ENCODE data around the gene PRR19.
A peak's percentile ranks its signal among the peaks of the same experiment; 100 is the strongest.
"Not testable (repeated sequence)": the region's sequence is repeated elsewhere in the genome, so short reads cannot be mapped to it uniquely, and the experiment has no call there.

Gene PRR19

GRCh38 chr19:42301646-42302203 lies at the start of gene PRR19:
Gene PRR19 (plus strand): TSS chr19:42302132. CDS start chr19:42309585, 7,453 bp downstream.
- DNase-seq, result peak; percentile 43

GRCh38 chr19:42252365-42253244 lies 49.3 kb upstream of the PRR19 start:
- Mint-ChIP-seq H3K9me3 (no peaks in the 10 kb centered on the region), H3K27ac (peak overlapping the region; percentile 97), H3K27me3 (peaks cover 5% of the 10 kb centered on the region), H3K4me3 (peak overlapping the region; percentile 96), H3K4me1 (peaks cover 33% of the 10 kb centered on the region), H3K36me3 (ENCODE audit: low read depth) (peaks cover 17% of the 10 kb centered on the region)
- ATAC-seq (no peak), DNase-seq (no peak)

More at GRCh38 chr19:42301646-42302203, at the start of gene PRR19:
- H3K4me1 Mint-ChIP-seq, result peaks cover 24% of the 10 kb centered on the region
- H3K27ac Mint-ChIP-seq, result peak within 1 kb of the TSS; percentile 84
- peak; percentile 11 for ATAC-seq
- H3K36me3 Mint-ChIP-seq (ENCODE audit: low read depth), result peaks cover 4% of the 10 kb centered on the region
- no peaks in the 10 kb centered on the region for H3K9me3 Mint-ChIP-seq
- no peaks in the 10 kb centered on the region for H3K27me3 Mint-ChIP-seq
- peak within 1 kb of the TSS; percentile 83 for H3K4me3 Mint-ChIP-seq

GRCh38 chr19:42253245-42254088 lies 48.5 kb upstream of the PRR19 start:
- ATAC-seq, result peak; percentile 6
- peaks cover 33% of the 10 kb centered on the region for H3K4me1 Mint-ChIP-seq
- H3K36me3 Mint-ChIP-seq (ENCODE audit: low read depth), result peaks cover 17% of the 10 kb centered on the region
- peaks cover 5% of the 10 kb centered on the region for H3K27me3 Mint-ChIP-seq
- H3K4me3 Mint-ChIP-seq, result peak overlapping the region; percentile 96
- peak overlapping the region; percentile 97 for H3K27ac Mint-ChIP-seq
- DNase-seq, result peak; percentile 64
- H3K9me3 Mint-ChIP-seq, result no peaks in the 10 kb centered on the region

GRCh38 chr19:42254089-42254849 lies 47.7 kb upstream of the PRR19 start:
- ATAC-seq (peak; percentile 23), DNase-seq (peak; percentile 78)
- peaks cover 31% of the 10 kb centered on the region for H3K4me1 Mint-ChIP-seq
- H3K36me3 Mint-ChIP-seq (ENCODE audit: low read depth), result peaks cover 17% of the 10 kb centered on the region
- H3K27me3 Mint-ChIP-seq, result peaks cover 5% of the 10 kb centered on the region
- H3K9me3 Mint-ChIP-seq, result no peaks in the 10 kb centered on the region
- peak overlapping the region; percentile 77 for H3K4me3 Mint-ChIP-seq
- peak overlapping the region; percentile 72 for H3K27ac Mint-ChIP-seq

GRCh38 chr19:42254850-42255765 lies 46.8 kb upstream of the PRR19 start, which contains the start of gene ERF:
Gene ERF (minus strand): TSS chr19:42255128. CDS start chr19:42254999, 129 bp downstream.
- Mint-ChIP-seq H3K9me3 (no peaks in the 10 kb centered on the region), H3K36me3 (ENCODE audit: low read depth) (peaks cover 11% of the 10 kb centered on the region), H3K4me3 (peak within 1 kb of the TSS; percentile 77), H3K27me3 (peaks cover 5% of the 10 kb centered on the region), H3K4me1 (peaks cover 28% of the 10 kb centered on the region), H3K27ac (peak within 1 kb of the TSS; percentile 72)
- DNase-seq, result peak; percentile 95
- peak; percentile 78 for ATAC-seq

GRCh38 chr19:42255766-42256745 lies 45.9 kb upstream of the PRR19 start:
- DNase-seq (peak; percentile 17), ATAC-seq (no peak)
- Mint-ChIP-seq H3K27ac (peak overlapping the region; percentile 30), H3K9me3 (no peaks in the 10 kb centered on the region), H3K4me3 (peak overlapping the region; percentile 77), H3K4me1 (peaks cover 20% of the 10 kb centered on the region), H3K27me3 (peaks cover 5% of the 10 kb centered on the region), H3K36me3 (ENCODE audit: low read depth) (peaks cover 11% of the 10 kb centered on the region)

GRCh38 chr19:42257842-42258241 lies 44.1 kb upstream of the PRR19 start:
- not testable (repeated sequence) for H3K4me1 Mint-ChIP-seq; H3K4me3 Mint-ChIP-seq; DNase-seq; H3K27me3 Mint-ChIP-seq; H3K36me3 Mint-ChIP-seq (ENCODE audit: low read depth); H3K9me3 Mint-ChIP-seq; ATAC-seq; H3K27ac Mint-ChIP-seq

- H3K4me1 Mint-ChIP-seq, result no peaks in the 10 kb centered on the region
- DNase-seq (no peak), ATAC-seq (peak; percentile 54)
- no peak overlapping the region for H3K27ac Mint-ChIP-seq
- H3K9me3 Mint-ChIP-seq, result no peaks in the 10 kb centered on the region
- H3K4me3 Mint-ChIP-seq, result no peak overlapping the region
- no peaks in the 10 kb centered on the region for H3K36me3 Mint-ChIP-seq (ENCODE audit: low read depth)
- H3K27me3 Mint-ChIP-seq, result no peaks in the 10 kb centered on the region
Measured at GRCh38 chr19:42261763-42262162, 40.2 kb upstream of the PRR19 start.

GRCh38 chr19:42266105-42266504 lies 35.8 kb upstream of the PRR19 start:
- not testable (repeated sequence) for H3K4me3 Mint-ChIP-seq; ATAC-seq; H3K27me3 Mint-ChIP-seq; DNase-seq; H3K36me3 Mint-ChIP-seq (ENCODE audit: low read depth); H3K27ac Mint-ChIP-seq; H3K9me3 Mint-ChIP-seq
- H3K4me1 Mint-ChIP-seq, result peaks cover 16% of the 10 kb centered on the region

GRCh38 chr19:42266928-42267603 lies 34.9 kb upstream of the PRR19 start:
- not testable (repeated sequence) for H3K27me3 Mint-ChIP-seq; ATAC-seq; H3K27ac Mint-ChIP-seq; DNase-seq; H3K4me3 Mint-ChIP-seq; H3K9me3 Mint-ChIP-seq; H3K36me3 Mint-ChIP-seq (ENCODE audit: low read depth)
- H3K4me1 Mint-ChIP-seq, result peaks cover 21% of the 10 kb centered on the region

- ATAC-seq (no peak), DNase-seq (no peak)
- H3K27me3 Mint-ChIP-seq, result no peaks in the 10 kb centered on the region
Measured at GRCh38 chr19:42267644-42268141, 34.2 kb upstream of the PRR19 start.

More at GRCh38 chr19:42267644-42268141, 34.2 kb upstream of the PRR19 start:
- Mint-ChIP-seq H3K4me3 (no peak overlapping the region), H3K27ac (no peak overlapping the region), H3K9me3 (no peaks in the 10 kb centered on the region), H3K4me1 (peaks cover 21% of the 10 kb centered on the region), H3K36me3 (ENCODE audit: low read depth) (no peaks in the 10 kb centered on the region)
